AG04450 (cell line): ENCODE measurements around the gene CTRL. TPM values are rescaled to one million over a fixed set of nuclear protein-coding genes. Genes with fewer than 3 reads are reported as not detected.

Experiments used
- CTCF ChIA-PET: fragments of 300-600, 350-600 bp; formaldehyde crosslinking; extraction: SDS; loops from one replicate; lab custom pipeline; 2022; ENCODE audit warnings: antibody characterized with exemption, inconsistent platforms; lab: Charles Lee
- POLR2A ChIA-PET: fragments of 350-600 bp; formaldehyde crosslinking; extraction: SDS; loops from one replicate; lab custom pipeline; 2021; ENCODE audit warnings: antibody characterized with exemption, inconsistent platforms; lab: Yijun Ruan, JAX
- DNase-seq: peaks from one replicate; pipeline ENCODE4 v3.0.0-alpha.2; 2011; ENCODE audit warnings: low read depth, low spot score
- H3K27ac ChIP-seq: one replicate; pipeline ENCODE4 v1.5.1; 2012; ENCODE audit warnings: low read depth, low read length, control low read depth
- H3K27me3 ChIP-seq: one replicate; pipeline ENCODE4 v1.6.0; 2012; ENCODE audit warnings: low read length; ENCODE audit not compliant: control insufficient read depth, insufficient read depth
- H3K4me3 ChIP-seq: 2 replicates; pipeline ENCODE4 v1.5.1; 2011; ENCODE audit warnings: mild to moderate bottlenecking, low read depth, low read length, control low read depth
- H3K9me3 ChIP-seq: 2 replicates; pipeline ENCODE4 v1.5.1; 2012; ENCODE audit warnings: low read length; ENCODE audit not compliant: control insufficient read depth, insufficient read depth
- polyA plus RNA-seq: library from polyadenylated mRNA; depleted of rRNA; stranded (reverse); fragments of >200 nt; gene quantifications from 2 replicates; pipeline ENCODE4 v1.2.3, GENCODE V29; 2011
- TF ChIP-seq, protein P1 (sequence below): IDR thresholded peaks from 2 replicates; pipeline ENCODE4 v1.5.1; 2011; ENCODE audit warnings: low read depth, low read length, control low read depth, inconsistent platforms

The CTRL gene
- polyA plus RNA-seq, 1 experiment: 0.14 TPM

DNA sequence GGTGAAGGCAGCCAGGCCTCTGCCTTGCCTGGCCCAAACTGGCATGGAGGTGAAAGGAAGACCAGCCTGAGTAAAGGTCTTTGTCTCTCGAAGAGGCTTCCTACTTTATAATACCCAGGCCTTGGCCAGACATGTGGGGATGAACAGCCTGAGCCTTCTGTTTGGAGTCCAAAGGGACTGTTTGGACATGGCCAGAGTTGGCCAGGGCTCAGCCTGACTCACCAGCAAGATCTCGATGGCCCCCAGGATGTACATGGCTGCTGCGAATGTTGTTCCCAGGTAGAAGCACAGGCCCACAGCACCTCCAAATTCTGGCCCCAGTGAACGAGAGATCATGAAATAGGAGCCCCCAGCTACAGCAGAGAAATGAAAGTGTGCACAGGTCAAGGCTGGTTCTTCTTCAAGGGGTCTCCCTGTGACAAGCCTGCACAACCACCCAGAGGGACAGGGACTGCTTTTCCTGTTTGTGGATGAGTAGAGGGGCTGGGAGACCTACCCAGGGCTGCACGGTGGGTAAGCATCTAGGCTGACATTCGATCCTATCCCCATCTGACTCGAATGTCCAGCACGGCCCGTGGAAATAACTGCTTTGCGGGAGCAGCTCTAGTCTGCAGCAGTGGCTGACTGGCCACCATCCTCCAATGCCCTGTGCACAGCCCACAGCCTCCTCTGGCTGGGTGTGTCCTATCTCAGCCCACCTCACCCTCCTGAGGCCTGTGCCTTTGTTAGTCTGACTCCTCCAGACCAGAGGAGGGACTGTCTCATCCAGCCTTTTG is 22.9 kb upstream of the CTRL start:
- no peak overlapping the region for H3K4me3 ChIP-seq
- ChIA-PET POLR2A (no interaction called here), CTCF (no interaction called here)
- H3K27ac ChIP-seq: no peak overlapping the region
- H3K27me3 ChIP-seq: no peaks in the 10 kb centered on the region
- no peak for DNase-seq
- no peaks in the 10 kb centered on the region; the same call in 1 of the 2 replicates for H3K9me3 ChIP-seq
- TF ChIP-seq, protein P1, sequence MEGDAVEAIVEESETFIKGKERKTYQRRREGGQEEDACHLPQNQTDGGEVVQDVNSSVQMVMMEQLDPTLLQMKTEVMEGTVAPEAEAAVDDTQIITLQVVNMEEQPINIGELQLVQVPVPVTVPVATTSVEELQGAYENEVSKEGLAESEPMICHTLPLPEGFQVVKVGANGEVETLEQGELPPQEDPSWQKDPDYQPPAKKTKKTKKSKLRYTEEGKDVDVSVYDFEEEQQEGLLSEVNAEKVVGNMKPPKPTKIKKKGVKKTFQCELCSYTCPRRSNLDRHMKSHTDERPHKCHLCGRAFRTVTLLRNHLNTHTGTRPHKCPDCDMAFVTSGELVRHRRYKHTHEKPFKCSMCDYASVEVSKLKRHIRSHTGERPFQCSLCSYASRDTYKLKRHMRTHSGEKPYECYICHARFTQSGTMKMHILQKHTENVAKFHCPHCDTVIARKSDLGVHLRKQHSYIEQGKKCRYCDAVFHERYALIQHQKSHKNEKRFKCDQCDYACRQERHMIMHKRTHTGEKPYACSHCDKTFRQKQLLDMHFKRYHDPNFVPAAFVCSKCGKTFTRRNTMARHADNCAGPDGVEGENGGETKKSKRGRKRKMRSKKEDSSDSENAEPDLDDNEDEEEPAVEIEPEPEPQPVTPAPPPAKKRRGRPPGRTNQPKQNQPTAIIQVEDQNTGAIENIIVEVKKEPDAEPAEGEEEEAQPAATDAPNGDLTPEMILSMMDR: no peak

DNA sequence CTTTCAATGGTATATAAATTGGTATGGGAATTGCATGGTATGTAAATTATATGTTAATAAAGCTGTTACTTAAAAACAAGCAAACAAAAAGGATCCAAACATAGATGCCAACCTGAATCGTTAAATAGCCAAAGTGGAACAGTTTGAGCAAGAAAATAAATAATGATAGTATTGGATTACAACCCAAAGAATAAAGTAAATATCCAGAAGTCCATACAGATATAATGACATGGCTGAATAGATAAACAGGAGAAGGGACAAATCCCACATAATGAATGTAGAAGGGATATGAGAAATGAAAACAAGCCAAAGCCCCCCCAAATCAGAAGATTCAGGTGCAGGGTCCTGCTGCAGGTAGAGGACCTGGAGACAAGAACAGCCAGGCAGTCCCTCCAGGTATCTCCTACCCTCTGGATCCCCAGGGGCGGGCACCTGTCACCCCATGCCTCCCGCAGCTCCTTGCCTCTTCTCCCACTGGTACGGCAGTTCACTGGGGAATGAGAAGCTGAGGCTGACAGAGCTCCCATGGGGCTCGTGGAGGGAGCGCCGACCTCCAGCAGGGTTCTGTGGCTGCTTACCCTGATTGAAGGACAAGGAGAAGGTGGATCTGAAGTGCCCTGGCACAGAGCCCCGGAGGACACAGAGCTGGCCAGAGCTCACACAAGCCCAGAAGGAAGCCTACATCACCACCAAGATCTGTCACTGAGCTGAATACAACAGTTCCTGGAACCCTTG is 22.1 kb upstream of the CTRL start:
- ChIA-PET POLR2A (no interaction called here), CTCF (no interaction called here)
- no peak overlapping the region for H3K4me3 ChIP-seq
- H3K27me3 ChIP-seq: no peaks in the 10 kb centered on the region
- DNase-seq: no peak
- no peaks in the 10 kb centered on the region; the same call in 1 of the 2 replicates for H3K9me3 ChIP-seq
- no peak overlapping the region for H3K27ac ChIP-seq
- TF ChIP-seq, protein P1: no peak

DNA sequence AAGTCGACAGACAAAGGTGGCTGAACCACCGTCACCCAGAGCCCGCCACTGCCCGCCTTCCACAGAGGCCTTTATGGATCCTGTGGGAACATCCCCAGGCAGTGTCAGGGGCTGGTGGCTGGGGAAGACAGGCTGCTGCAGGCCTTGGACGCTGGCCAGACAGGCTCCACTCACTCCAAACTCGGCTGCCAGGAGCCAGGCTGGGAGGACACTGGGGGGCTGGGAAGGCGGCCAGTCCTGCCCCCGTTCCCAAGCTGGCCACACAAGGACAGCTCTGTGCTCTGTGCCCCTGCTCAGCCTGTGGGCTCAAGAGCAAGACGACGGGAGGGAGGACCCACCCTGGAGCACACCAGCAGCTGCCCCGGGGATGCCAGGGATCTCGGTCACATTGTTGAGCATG is 19.8 kb upstream of the CTRL start:
- no peak overlapping the region for H3K27ac ChIP-seq
- CTCF ChIA-PET: no interaction called here
- POLR2A ChIA-PET: interaction anchor here (0.6 kb wide), 1 partner anchor 1077 kb away, joined by 3 read pairs; no protein-coding TSS in a partner anchor

DNA sequence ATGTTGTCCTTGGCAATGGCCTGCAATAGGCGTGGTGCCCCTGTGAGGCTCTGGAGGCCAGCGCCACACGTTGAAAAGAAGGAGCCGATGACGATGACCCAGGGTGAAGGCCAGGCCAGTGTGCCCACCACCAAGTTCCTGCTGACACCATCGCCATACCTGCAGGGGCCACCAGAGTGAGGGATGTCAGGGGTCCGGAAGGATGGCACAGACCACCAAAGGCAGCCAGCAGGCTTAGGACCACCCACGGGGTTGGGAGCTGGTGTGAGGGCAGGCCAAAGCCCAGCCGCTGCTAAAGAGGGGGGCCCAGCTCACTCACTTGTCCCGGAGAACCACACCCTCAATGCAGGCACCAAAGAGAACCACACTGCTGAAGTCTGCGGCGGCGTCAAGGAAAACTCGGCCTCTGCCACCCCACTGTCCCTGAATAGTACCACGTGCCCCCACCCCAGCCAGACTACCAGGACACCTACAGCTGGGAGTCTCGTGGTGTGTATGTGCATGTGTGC is 18.7 kb upstream of the CTRL start:
- no peak overlapping the region for H3K27ac ChIP-seq
- DNase-seq: no peak
- TF ChIP-seq, protein P1: no peak
- no peaks in the 10 kb centered on the region for H3K27me3 ChIP-seq
- no peaks in the 10 kb centered on the region; the same call in 1 of the 2 replicates for H3K9me3 ChIP-seq
- CTCF ChIA-PET: no interaction called here
- H3K4me3 ChIP-seq: no peak overlapping the region
- POLR2A ChIA-PET: interaction anchor here (0.5 kb wide), 1 partner anchor 12 kb away, joined by 3 read pairs; no protein-coding TSS in a partner anchor

More for the DNA sequence above, 19.8 kb upstream of the CTRL start:
- no peaks in the 10 kb centered on the region for H3K27me3 ChIP-seq
- no peak for DNase-seq
- no peaks in the 10 kb centered on the region; the same call in 1 of the 2 replicates for H3K9me3 ChIP-seq
- TF ChIP-seq, protein P1: no peak
- no peak overlapping the region for H3K4me3 ChIP-seq
